COLO829 (cell line): ENCODE data around the gene LCE3E.

ENCODE experiments used
- DNase-seq: peaks from one replicate; pipeline ENCODE4 v3.0.0; 2012; ENCODE audit warnings: low spot score

LCE3E gene

DNA sequence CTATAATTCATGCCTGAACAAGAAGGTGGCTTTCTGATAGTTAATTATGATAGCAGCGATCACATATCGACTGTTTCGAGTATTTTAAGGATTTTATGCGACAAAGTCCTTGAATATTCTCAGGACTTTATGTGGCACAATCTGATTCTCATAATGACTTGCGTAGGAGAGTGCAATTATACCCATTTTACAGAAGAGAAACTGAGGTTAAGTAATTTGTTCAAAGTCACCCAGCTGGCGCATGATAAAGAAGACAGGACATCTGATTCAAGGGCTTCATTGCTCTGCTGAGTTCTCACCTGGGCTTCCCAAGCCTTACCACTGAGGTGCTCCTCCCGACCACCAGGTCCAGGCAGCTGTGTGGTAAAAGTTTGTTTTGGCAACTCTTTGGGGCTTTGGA is 50.5 kb downstream of the LCE3E start:
- DNase-seq: no peak
